BJ (cell line): ENCODE results near the gene GPRC5D. TPM values are rescaled to one million over a fixed set of nuclear protein-coding genes. Genes with fewer than 3 reads are reported as not detected.

Experiments used
- CTCF ChIA-PET: fragments of 350-600 bp; formaldehyde crosslinking; extraction: SDS; loops from one replicate; lab custom pipeline; 2021; ENCODE audit warnings: antibody characterized with exemption, inconsistent platforms; lab: Yijun Ruan, JAX
- POLR2A ChIA-PET: fragments of 300-600 bp; sonication (Branson Sonifier 250); formaldehyde crosslinking; extraction: SDS; loops from one replicate; lab custom pipeline; 2021; ENCODE audit warnings: antibody characterized with exemption; lab: Charles Lee
- DNase-seq: peaks from one replicate; pipeline ENCODE4 v3.0.0-alpha.2; 2011; ENCODE audit warnings: low read depth
- H3K27me3 ChIP-seq: 2 replicates; pipeline ENCODE4 v1.6.0; 2011; ENCODE audit warnings: low read length; ENCODE audit not compliant: control insufficient read depth, insufficient read depth
- H3K36me3 ChIP-seq: 2 replicates; pipeline ENCODE4 v1.5.1; 2011; ENCODE audit warnings: low read length; ENCODE audit not compliant: control insufficient read depth, insufficient read depth
- H3K4me3 ChIP-seq: 2 replicates; pipeline ENCODE4 v1.5.1; 2011; ENCODE audit warnings: low read depth, mild to moderate bottlenecking, control low read depth, low read length
- polyA plus RNA-seq: library from polyadenylated mRNA; depleted of rRNA; stranded (reverse); fragments of >200 nt; gene quantifications from 2 replicates; pipeline ENCODE4 v1.2.3, GENCODE V29; 2011
- TF ChIP-seq, protein P1 (sequence below): IDR thresholded peaks from 2 replicates; pipeline ENCODE4 v1.5.1; 2011; ENCODE audit warnings: low read depth, mild to moderate bottlenecking, control low read depth, inconsistent platforms, low read length, moderate library complexity; ENCODE audit not compliant: insufficient read depth

The GPRC5D gene
- polyA plus RNA-seq, 1 experiment = not detected

DNA sequence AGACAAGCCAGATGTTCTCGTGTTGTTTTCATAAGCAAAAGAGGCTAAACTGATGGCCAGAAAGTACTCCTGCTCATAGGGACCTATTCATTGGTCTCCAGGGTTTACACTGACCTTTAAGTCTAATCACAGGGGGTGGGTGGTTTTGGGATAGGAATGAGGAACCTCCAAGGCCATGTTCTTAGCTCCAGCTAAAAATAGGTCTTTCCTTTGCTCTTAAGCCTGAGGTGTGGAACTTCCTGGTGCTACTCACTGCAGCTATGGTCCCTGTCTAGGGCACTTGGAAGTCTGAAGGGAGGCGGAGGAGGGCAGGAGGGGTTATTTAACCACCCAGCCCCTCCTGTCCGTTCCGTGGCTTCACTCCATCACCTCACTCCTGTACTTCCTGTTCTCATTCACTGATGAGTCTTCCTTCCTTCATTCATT, 42.0 kb downstream of the GPRC5D start:
- no peaks in the 10 kb centered on the region for H3K27me3 ChIP-seq
- TF ChIP-seq, protein P1, sequence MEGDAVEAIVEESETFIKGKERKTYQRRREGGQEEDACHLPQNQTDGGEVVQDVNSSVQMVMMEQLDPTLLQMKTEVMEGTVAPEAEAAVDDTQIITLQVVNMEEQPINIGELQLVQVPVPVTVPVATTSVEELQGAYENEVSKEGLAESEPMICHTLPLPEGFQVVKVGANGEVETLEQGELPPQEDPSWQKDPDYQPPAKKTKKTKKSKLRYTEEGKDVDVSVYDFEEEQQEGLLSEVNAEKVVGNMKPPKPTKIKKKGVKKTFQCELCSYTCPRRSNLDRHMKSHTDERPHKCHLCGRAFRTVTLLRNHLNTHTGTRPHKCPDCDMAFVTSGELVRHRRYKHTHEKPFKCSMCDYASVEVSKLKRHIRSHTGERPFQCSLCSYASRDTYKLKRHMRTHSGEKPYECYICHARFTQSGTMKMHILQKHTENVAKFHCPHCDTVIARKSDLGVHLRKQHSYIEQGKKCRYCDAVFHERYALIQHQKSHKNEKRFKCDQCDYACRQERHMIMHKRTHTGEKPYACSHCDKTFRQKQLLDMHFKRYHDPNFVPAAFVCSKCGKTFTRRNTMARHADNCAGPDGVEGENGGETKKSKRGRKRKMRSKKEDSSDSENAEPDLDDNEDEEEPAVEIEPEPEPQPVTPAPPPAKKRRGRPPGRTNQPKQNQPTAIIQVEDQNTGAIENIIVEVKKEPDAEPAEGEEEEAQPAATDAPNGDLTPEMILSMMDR = no peak
- H3K36me3 ChIP-seq = peaks cover 32% of the 10 kb centered on the region
- DNase-seq = no peak
- ChIA-PET CTCF (interaction anchor here (1.4 kb wide), 2 partner anchors 9 to 121 kb away, joined by 3 to 4 read pairs; no protein-coding TSS in a partner anchor), POLR2A (no interaction called here)
- no peak overlapping the region for H3K4me3 ChIP-seq

DNA sequence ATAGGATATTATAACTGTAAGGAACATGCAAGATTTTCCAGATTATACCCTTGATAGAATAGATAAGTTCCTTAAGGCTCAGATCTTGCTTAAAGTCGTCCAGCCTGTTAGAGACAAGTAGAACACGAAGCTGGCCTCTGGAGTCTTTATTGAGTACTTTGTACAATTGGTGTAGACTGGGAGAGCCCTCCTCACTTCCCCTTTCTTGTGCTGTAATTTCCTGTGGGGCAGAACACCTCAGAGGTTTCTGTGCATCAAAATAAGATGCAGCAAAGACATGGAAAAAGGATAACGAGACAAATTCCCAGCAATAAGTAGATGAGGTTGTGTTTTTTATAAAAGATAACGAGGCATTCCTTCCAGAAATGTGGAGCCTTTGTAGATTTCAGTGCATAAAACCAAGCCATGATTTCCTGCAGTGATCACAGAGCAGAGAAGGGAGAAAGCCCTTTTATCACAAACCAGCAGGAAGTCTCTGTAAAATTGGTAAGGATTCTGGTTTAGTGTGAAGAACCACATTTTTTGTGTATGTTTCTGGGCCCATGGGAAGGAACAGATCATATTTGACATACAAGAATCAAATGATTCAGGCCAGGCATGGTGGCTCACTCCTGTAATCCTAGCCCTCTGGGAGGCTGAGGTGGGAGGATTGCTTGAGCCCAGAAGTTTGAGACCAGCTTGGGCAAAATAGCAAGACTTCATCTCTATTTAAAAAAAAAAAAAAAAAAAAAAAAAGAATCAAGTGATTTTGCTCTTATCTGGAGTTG, 42.6 kb downstream of the GPRC5D start:
- ChIA-PET POLR2A (no interaction called here), CTCF (interaction anchor here (0.6 to 1.4 kb wide), 4 partner anchors 8 to 302 kb away, joined by 3 to 4 read pairs (median 3); no protein-coding TSS in a partner anchor)
- Histone ChIP-seq H3K4me3 (no peak overlapping the region), H3K27me3 (no peaks in the 10 kb centered on the region), H3K36me3 (peaks cover 32% of the 10 kb centered on the region)
- TF ChIP-seq, protein P1 = no peak
- DNase-seq = no peak

DNA sequence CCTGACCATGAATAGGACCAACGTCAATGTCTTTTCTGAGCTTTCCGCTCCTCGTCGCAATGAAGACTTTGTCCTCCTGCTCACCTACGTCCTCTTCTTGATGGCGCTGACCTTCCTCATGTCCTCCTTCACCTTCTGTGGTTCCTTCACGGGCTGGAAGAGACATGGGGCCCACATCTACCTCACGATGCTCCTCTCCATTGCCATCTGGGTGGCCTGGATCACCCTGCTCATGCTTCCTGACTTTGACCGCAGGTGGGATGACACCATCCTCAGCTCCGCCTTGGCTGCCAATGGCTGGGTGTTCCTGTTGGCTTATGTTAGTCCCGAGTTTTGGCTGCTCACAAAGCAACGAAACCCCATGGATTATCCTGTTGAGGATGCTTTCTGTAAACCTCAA, 43.3 kb downstream of the GPRC5D start:
- TF ChIP-seq, protein P1 = no peak
- no peak overlapping the region for H3K4me3 ChIP-seq
- DNase-seq = no peak
- H3K27me3 ChIP-seq = no peaks in the 10 kb centered on the region
- ChIA-PET CTCF (interaction anchor here (0.6 to 1.4 kb wide), 5 partner anchors 71 to 303 kb away, joined by 3 to 4 read pairs (median 3); no protein-coding TSS in a partner anchor), POLR2A (no interaction called here)
- peaks cover 29% of the 10 kb centered on the region for H3K36me3 ChIP-seq

DNA sequence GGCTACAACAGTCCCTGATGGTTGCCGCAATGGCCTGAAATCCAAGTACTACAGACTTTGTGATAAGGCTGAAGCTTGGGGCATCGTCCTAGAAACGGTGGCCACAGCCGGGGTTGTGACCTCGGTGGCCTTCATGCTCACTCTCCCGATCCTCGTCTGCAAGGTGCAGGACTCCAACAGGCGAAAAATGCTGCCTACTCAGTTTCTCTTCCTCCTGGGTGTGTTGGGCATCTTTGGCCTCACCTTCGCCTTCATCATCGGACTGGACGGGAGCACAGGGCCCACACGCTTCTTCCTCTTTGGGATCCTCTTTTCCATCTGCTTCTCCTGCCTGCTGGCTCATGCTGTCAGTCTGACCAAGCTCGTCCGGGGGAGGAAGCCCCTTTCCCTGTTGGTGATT, 43.7 kb downstream of the GPRC5D start:
- CTCF ChIA-PET = interaction anchor here (0.6 to 2.1 kb wide), 5 partner anchors 7 to 304 kb away, joined by 3 to 7 read pairs (median 3); no protein-coding TSS in a partner anchor
- no peak for DNase-seq
- no peak overlapping the region for H3K4me3 ChIP-seq
- H3K36me3 ChIP-seq = peaks cover 26% of the 10 kb centered on the region
- POLR2A ChIA-PET = no interaction called here
- TF ChIP-seq, protein P1 = no peak
- no peaks in the 10 kb centered on the region for H3K27me3 ChIP-seq

DNA sequence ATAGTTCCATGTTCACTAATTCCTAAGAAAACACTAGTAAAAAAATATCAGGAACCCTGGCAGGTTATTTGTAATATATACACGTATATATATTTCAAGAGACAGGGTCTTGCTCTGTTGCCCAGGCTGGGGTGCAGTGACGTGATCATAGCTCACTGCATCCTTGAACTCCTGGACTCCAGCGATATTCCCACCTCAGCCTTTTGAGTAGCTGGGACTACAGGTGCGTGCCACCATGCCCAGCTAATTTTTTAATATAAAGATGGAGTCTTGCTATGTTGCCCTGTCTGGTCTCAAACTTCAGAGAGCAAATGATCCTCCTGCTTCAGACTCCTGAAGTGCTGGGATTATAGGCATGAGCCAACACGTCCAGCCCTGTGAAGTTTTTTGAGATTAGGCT, 44.4 kb downstream of the GPRC5D start:
- Histone ChIP-seq H3K27me3 (no peaks in the 10 kb centered on the region), H3K4me3 (no peak overlapping the region), H3K36me3 (peaks cover 19% of the 10 kb centered on the region)
- ChIA-PET CTCF (interaction anchor here (1.2 to 2.1 kb wide), 2 partner anchors 8 to 95 kb away, joined by 3 to 7 read pairs; no protein-coding TSS in a partner anchor), POLR2A (no interaction called here)
- DNase-seq = no peak
- TF ChIP-seq, protein P1 = no peak
